GM10847 (cell line): ENCODE results near the gene NHLRC1.

Source experiments
- POLR2A ChIP-seq: IDR thresholded peaks from 2 replicates; pipeline ENCODE4 v1.6.1; 2011; ENCODE audit not compliant: insufficient read length; ENCODE audit errors: extremely low read depth

Gene NHLRC1

GRCh38 chr6:18147616-18148015 lies 25.1 kb upstream of the NHLRC1 start:
- TF ChIP-seq POLR2A, result no peak

GRCh38 chr6:18147160-18147559 lies 24.7 kb upstream of the NHLRC1 start:
- TF ChIP-seq POLR2A, result no peak

GRCh38 chr6:18142591-18142861 lies 20.0 kb upstream of the NHLRC1 start:
- no peak for TF ChIP-seq POLR2A

GRCh38 chr6:18141805-18142590 lies 19.5 kb upstream of the NHLRC1 start:
- TF ChIP-seq POLR2A, result no peak

GRCh38 chr6:18139935-18140621 lies 17.6 kb upstream of the NHLRC1 start:
- TF ChIP-seq POLR2A, result no peak

GRCh38 chr6:18138906-18139305 lies 16.4 kb upstream of the NHLRC1 start:
- TF ChIP-seq POLR2A, result no peak

- no peak for TF ChIP-seq POLR2A
These were observed 13.8 kb upstream of the NHLRC1 start for GRCh38 chr6:18136260-18136659.

GRCh38 chr6:18135171-18135570 lies 12.7 kb upstream of the NHLRC1 start:
- no peak for TF ChIP-seq POLR2A

GRCh38 chr6:18132346-18132745 lies 9.9 kb upstream of the NHLRC1 start:
- TF ChIP-seq POLR2A, result no peak

GRCh38 chr6:18126121-18126520 lies 3.6 kb upstream of the NHLRC1 start:
- TF ChIP-seq POLR2A, result no peak

- TF ChIP-seq POLR2A, result no peak
These were observed 823 bp downstream of the NHLRC1 start for GRCh38 chr6:18121580-18122127.

- no peak for TF ChIP-seq POLR2A
These were observed 3.2 kb downstream of the NHLRC1 start for GRCh38 chr6:18119236-18119635.

GRCh38 chr6:18118330-18118729 lies 4.1 kb downstream of the NHLRC1 start:
- TF ChIP-seq POLR2A, result no peak

GRCh38 chr6:18117136-18117535 lies 5.3 kb downstream of the NHLRC1 start:
- no peak for TF ChIP-seq POLR2A

GRCh38 chr6:18115356-18115755 lies 7.1 kb downstream of the NHLRC1 start:
- no peak for TF ChIP-seq POLR2A

- TF ChIP-seq POLR2A, result no peak
These were observed 12.3 kb downstream of the NHLRC1 start for GRCh38 chr6:18110162-18110561.
